Gastroesophageal sphincter (tissue), 4 donors: ENCODE measurements around the gene ATG7. TPM values are rescaled to one million over a fixed set of nuclear protein-coding genes. Genes with fewer than 3 reads are reported as not detected.

Source experiments
- ATAC-seq: fragments of 150-250 bp; one replicate; pipeline ENCODE4 v1.9.1; 2016; ENCODE audit warnings: mild to moderate bottlenecking, moderate library complexity
- H3K27ac ChIP-seq, 4 donors: fragments of 200-600 bp; sonication (generic) in 3 of 4; 1 replicate in 3 of 4; 2 replicates in 1 of 4; pipeline ENCODE4 v1.5.1; 2016 to 2019
- H3K27me3 ChIP-seq: fragments of 200-600 bp; sonication (generic); one replicate; pipeline ENCODE4 v1.5.1; 2019
- H3K36me3 ChIP-seq, 2 donors: fragments of 200-600 bp; sonication (generic); one replicate each; pipeline ENCODE4 v1.5.1; 2019; ENCODE audit warnings: control low read depth in 1 of 2
- H3K4me1 ChIP-seq, 3 donors: fragments of 200-600 bp; sonication (generic); 1 replicate in 2 of 3; 2 replicates in 1 of 3; pipeline ENCODE4 v1.5.1; 2016 to 2019; ENCODE audit warnings: control low read depth in 2 of 3
- H3K4me3 ChIP-seq, 2 donors: fragments of 200-600 bp; sonication (generic); one replicate each; pipeline ENCODE4 v1.5.1; 2019; ENCODE audit warnings: mild to moderate bottlenecking in 1 of 2, moderate library complexity in 1 of 2
- H3K9me3 ChIP-seq, 3 donors: fragments of 200-600 bp; sonication (generic); one replicate each; pipeline ENCODE4 v1.5.1; 2017 to 2019; ENCODE audit warnings: control low read depth in 2 of 3
- CTCF ChIP-seq, 4 experiments: fragments of 200-600 bp in 2 of 4; fragments of 450-650 bp in 2 of 4; sonication (generic) in 1 of 4; IDR thresholded peaks; one replicate each; pipeline ENCODE4 v1.5.1; 2017 to 2019; ENCODE audit warnings: antibody characterized with exemption in 4 of 4, mild to moderate bottlenecking in 2 of 4, moderate library complexity in 2 of 4
- EP300 ChIP-seq: sonication (generic); formaldehyde crosslinking; IDR thresholded peaks from one replicate; pipeline ENCODE4 v1.6.1; 2017; ENCODE audit warnings: antibody characterized with exemption, mild to moderate bottlenecking
- POLR2A ChIP-seq, 2 donors: fragments of 450-650 bp; IDR thresholded peaks; one replicate each; pipeline ENCODE4 v1.6.1; 2017; ENCODE audit warnings: antibody characterized with exemption in 2 of 2, mild to moderate bottlenecking in 2 of 2, moderate library complexity in 1 of 2
- POLR2AphosphoS5 ChIP-seq: sonication (generic); formaldehyde crosslinking; IDR thresholded peaks from one replicate; pipeline ENCODE4 v1.6.1; 2017; ENCODE audit warnings: antibody characterized with exemption
- WGBS, 2 donors: methylation state at CpG; one replicate each; pipeline ENCODE4 v1.1.5; 2018; ENCODE audit warnings: low coverage in 1 of 2; 5-methylcytosine and 5-hydroxymethylcytosine counted together
- total RNA-seq, 4 donors: library from RNA; depleted of rRNA; stranded (reverse); fragments of >200 nt; gene quantifications; one replicate each; pipeline ENCODE4 v1.1.0, GENCODE V29; 2016

The ATG7 gene
- total RNA-seq, 4 donors from 2014 or later, result 28.3 to 64.9 (median 36.5) TPM

- Histone ChIP-seq H3K4me1 (peaks cover 0 to 30% (median 0%) of the 10 kb centered on the region in 3 donors), H3K27me3 (no peaks in the 10 kb centered on the region), H3K4me3 (no peak overlapping the region), H3K36me3 (no peaks in the 10 kb centered on the region), H3K27ac (no peak overlapping the region), H3K9me3 (no peaks in the 10 kb centered on the region)
- 100% methylated on average over 1 to 3 of the region's 13 CpGs for WGBS, 2 donors
- TF ChIP-seq EP300, result no peak
- TF ChIP-seq POLR2AphosphoS5, result no peak
- no peak for TF ChIP-seq CTCF (IDR thresholded peaks at IDR 0.05)
- TF ChIP-seq POLR2A (IDR thresholded peaks at IDR 0.05), result no peak
- no peak for ATAC-seq
These were observed 263.2 kb downstream of the ATG7 start for GRCh38 chr3:11535243-11535960.

DNA sequence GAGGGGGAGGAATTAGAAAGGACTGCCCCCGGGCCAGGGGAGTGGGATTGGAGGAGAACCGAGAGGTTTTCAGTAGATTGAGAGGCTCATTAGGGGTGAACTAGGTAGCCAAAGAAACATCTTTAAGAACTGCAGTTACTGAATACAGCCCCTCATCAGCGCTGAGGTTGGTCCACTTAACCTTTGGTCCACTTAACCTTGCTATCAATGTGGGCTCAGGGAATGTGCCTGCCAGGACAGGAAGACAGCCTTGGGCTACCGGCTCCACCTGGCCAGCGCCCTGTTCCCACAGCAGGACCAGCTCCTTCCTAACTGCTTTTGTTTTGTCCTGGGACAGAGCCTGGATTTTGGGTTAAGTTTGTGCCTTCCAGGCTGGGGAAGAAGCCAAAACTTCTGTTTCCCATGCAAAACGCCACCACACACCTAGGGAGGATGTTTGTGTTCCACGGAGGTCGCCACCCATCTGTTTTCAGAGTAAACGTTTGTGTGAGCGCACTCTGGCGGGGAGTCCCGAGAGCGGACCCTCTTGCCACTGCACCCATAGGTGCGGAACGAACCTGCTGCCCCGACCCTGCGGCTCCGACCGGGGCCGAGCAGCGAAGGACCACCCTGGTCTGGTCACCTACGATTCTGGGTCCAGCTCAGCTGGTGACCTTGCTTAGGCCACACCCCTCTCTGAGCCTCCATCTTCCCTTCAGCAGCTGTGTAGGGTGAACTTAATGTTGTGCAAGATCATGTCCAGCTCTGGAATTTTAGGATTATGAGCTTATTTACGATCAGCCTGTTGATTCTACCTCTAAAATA, 264.1 kb downstream of the ATG7 start:
- Histone ChIP-seq H3K36me3 (no peaks in the 10 kb centered on the region), H3K9me3 (no peaks in the 10 kb centered on the region), H3K4me1 (peaks cover 0 to 23% (median 0%) of the 10 kb centered on the region in 3 donors), H3K27me3 (no peaks in the 10 kb centered on the region), H3K27ac (no peak overlapping the region), H3K4me3 (no peak overlapping the region)
- TF ChIP-seq EP300, result no peak
- no peak for TF ChIP-seq POLR2A (IDR thresholded peaks at IDR 0.05)
- no peak for ATAC-seq
- 86 to 93% methylated on average over 6 to 11 of the region's 23 CpGs for WGBS, 2 donors

GRCh38 chr3:11536936-11537612, 264.9 kb downstream of the ATG7 start:
- ATAC-seq, result no peak
- Histone ChIP-seq H3K9me3 (no peaks in the 10 kb centered on the region), H3K27ac (no peak overlapping the region), H3K4me1 (peaks cover 0 to 27% (median 2%) of the 10 kb centered on the region in 3 donors), H3K4me3 (no peak overlapping the region), H3K27me3 (no peaks in the 10 kb centered on the region), H3K36me3 (no peaks in the 10 kb centered on the region)
- WGBS, 2 donors, result 87 to 91% methylated on average over 6 to 12 of the region's 12 CpGs
- TF ChIP-seq POLR2A (IDR thresholded peaks at IDR 0.05) (no peak), EP300 (no peak), CTCF (IDR thresholded peaks at IDR 0.05) (no peak)

- Histone ChIP-seq H3K9me3 (peaks cover 0 to under 1% (median 0%) of the 10 kb centered on the region in 3 donors), H3K4me3 (no peak overlapping the region), H3K36me3 (no peaks in the 10 kb centered on the region), H3K27ac (no peak overlapping the region), H3K4me1 (peaks cover 0 to 23% (median 3%) of the 10 kb centered on the region in 3 donors), H3K27me3 (no peaks in the 10 kb centered on the region)
- WGBS, 2 donors, result 80 to 88% methylated on average over 1 to 2 of the region's 3 CpGs
- TF ChIP-seq POLR2A (IDR thresholded peaks at IDR 0.05), result no peak
- TF ChIP-seq EP300, result no peak
- no peak for TF ChIP-seq CTCF (IDR thresholded peaks at IDR 0.05)
- no peak for TF ChIP-seq POLR2AphosphoS5
- ATAC-seq, result no peak
These were observed 266.4 kb downstream of the ATG7 start for GRCh38 chr3:11538581-11538980.

DNA sequence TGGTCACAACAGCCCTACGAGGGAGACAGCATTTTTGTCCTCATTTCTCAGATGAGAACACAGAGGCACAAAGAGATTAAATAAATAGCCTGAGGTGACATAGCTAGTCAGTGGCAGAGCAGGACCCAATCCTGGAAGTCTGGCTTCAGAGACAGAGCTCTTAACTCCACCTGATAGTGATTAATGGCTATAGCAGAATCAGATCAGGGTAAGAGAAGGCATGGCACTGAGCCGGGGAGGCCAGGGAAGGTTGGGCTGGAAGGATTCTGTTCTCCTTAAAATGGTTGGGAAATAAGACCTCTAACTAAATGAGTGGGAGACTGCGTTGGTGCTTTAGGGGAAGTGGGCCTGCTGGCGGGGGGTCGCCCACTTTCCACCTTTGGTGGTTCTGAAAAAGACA, 267.0 kb downstream of the ATG7 start:
- Histone ChIP-seq H3K9me3 (peaks cover 0 to 6% (median 0%) of the 10 kb centered on the region in 3 donors), H3K27me3 (no peaks in the 10 kb centered on the region), H3K36me3 (no peaks in the 10 kb centered on the region), H3K27ac (no peak overlapping the region), H3K4me1 (peaks cover 0 to 20% (median 3%) of the 10 kb centered on the region in 3 donors), H3K4me3 (no peak overlapping the region)
- 94 to 100% methylated on average over 1 to 5 of the region's 5 CpGs for WGBS, 2 donors
- no peak for ATAC-seq
- TF ChIP-seq POLR2AphosphoS5 (no peak), POLR2A (IDR thresholded peaks at IDR 0.05) (no peak), CTCF (IDR thresholded peaks at IDR 0.05) (no peak), EP300 (no peak)
